K562 (cell line): ENCODE measurements around the gene TFF2. TPM values are rescaled to one million over a fixed set of nuclear protein-coding genes. Genes with fewer than 3 reads are reported as not detected.

Experiments
- HMGN3 ChIP-seq: IDR thresholded peaks from 2 replicates; pipeline ENCODE4 v1.6.1; 2011; ENCODE audit warnings: borderline replicate concordance, low read depth, mild to moderate bottlenecking, mixed read lengths, low read length; ENCODE audit not compliant: insufficient read length; ENCODE audit errors: extremely low read depth
- HNRNPLL ChIP-seq: fragments of 200-400 bp; formaldehyde crosslinking; IDR thresholded peaks from 2 replicates; pipeline ENCODE4 v1.6.1; 2017; ENCODE audit warnings: low read length, low read depth, mild to moderate bottlenecking; ENCODE audit not compliant: poor library complexity, severe bottlenecking
- MBD1 ChIP-seq: fragments of 250-450 bp; sonication (Bioruptor Pico); IDR thresholded peaks from 2 replicates; pipeline ENCODE4 v1.8.0; 2022; ENCODE audit warnings: inconsistent platforms
- SRSF7 ChIP-seq: fragments of 200-400 bp; formaldehyde crosslinking; optimal IDR thresholded peaks from 2 replicates; pipeline ENCODE3; 2017; ENCODE audit warnings: mild to moderate bottlenecking, low read depth, low read length
- ZBTB11 ChIP-seq, 3 experiments: fragments of 200-800 bp in 1 of 3; fragments of 250-450 bp in 1 of 3; fragments of 450-650 bp in 1 of 3; sonication (Bioruptor Pico) in 1 of 3; sonication (Bioruptor generic) in 1 of 3; formaldehyde crosslinking in 1 of 3; IDR thresholded peaks; 2 replicates each; pipeline versions ENCODE4 v1.6.1 to v1.8.0; 2016 to 2022; ENCODE audit warnings: mild to moderate bottlenecking in 2 of 3, missing genetic modification characterization in 2 of 3, missing compliant biosample characterization in 1 of 3, moderate library complexity in 1 of 3
- ZBTB17 ChIP-seq: fragments of 450-650 bp; formaldehyde crosslinking; IDR thresholded peaks from 2 replicates; pipeline ENCODE4 v1.4.0; 2020; ENCODE audit warnings: mild to moderate bottlenecking
- polyA plus RNA-seq, 8 experiments: library from polyadenylated mRNA; depleted of rRNA in 4 of 8; stranded (reverse) in 5 of 8; unstranded in 3 of 8; fragments of >200 nt; fragmentation: Nextera tagmentation in 2 of 8; fragmentation: Illumina TruSeq in 1 of 8; extraction: Ambion mirVana in 2 of 8; extraction: Trizol in 1 of 8; gene quantifications; 2 replicates each; pipeline versions ENCODE4 v1.2.1 to v1.2.3, GENCODE V29; 2011 to 2014; ENCODE audit warnings: inconsistent platforms in 1 of 8, missing spikeins in 1 of 8
- total RNA-seq, 7 experiments: library from RNA; depleted of rRNA in 6 of 7; stranded (reverse); fragments of >200 nt in 6 of 7; fragmentation: Illumina TruSeq in 2 of 7; extraction: Trizol in 2 of 7; gene quantifications; 2 replicates each; pipeline versions ENCODE4 v1.2.1 to v1.2.3, GENCODE V29; 2011 to 2021; ENCODE audit warnings: low replicate concordance in 1 of 7
- TF ChIP-seq, protein P1 (sequence below): IDR thresholded peaks from 2 replicates; pipeline ENCODE4 v1.6.1; 2011; ENCODE audit warnings: borderline replicate concordance, low read depth, mild to moderate bottlenecking, moderate library complexity, low read length; ENCODE audit not compliant: insufficient read depth, poor library complexity, severe bottlenecking
- TF ChIP-seq, protein P2 (sequence below): sonication (generic); formaldehyde crosslinking; IDR thresholded peaks from 2 replicates; pipeline ENCODE4 v1.8.1; 2022; ENCODE audit warnings: missing genetic modification reagents

TFF2 gene
- total and polyA plus RNA-seq, 9 of the 15 experiments (the other 6 are each of a cell fraction or from before 2014, with no cell fraction given), result not detected

- TF ChIP-seq ZBTB11 (CRISPR knock-in tag; IDR thresholded peaks at IDR 0.05), result no peak
- TF ChIP-seq HMGN3, result no peak
- TF ChIP-seq, protein P1, sequence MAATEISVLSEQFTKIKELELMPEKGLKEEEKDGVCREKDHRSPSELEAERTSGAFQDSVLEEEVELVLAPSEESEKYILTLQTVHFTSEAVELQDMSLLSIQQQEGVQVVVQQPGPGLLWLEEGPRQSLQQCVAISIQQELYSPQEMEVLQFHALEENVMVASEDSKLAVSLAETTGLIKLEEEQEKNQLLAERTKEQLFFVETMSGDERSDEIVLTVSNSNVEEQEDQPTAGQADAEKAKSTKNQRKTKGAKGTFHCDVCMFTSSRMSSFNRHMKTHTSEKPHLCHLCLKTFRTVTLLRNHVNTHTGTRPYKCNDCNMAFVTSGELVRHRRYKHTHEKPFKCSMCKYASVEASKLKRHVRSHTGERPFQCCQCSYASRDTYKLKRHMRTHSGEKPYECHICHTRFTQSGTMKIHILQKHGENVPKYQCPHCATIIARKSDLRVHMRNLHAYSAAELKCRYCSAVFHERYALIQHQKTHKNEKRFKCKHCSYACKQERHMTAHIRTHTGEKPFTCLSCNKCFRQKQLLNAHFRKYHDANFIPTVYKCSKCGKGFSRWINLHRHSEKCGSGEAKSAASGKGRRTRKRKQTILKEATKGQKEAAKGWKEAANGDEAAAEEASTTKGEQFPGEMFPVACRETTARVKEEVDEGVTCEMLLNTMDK, result no peak
- no peak for TF ChIP-seq MBD1 (CRISPR knock-in tag)
- TF ChIP-seq HNRNPLL, result no peak
- TF ChIP-seq, protein P2, sequence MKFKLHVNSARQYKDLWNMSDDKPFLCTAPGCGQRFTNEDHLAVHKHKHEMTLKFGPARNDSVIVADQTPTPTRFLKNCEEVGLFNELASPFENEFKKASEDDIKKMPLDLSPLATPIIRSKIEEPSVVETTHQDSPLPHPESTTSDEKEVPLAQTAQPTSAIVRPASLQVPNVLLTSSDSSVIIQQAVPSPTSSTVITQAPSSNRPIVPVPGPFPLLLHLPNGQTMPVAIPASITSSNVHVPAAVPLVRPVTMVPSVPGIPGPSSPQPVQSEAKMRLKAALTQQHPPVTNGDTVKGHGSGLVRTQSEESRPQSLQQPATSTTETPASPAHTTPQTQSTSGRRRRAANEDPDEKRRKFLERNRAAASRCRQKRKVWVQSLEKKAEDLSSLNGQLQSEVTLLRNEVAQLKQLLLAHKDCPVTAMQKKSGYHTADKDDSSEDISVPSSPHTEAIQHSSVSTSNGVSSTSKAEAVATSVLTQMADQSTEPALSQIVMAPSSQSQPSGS, result no peak
- TF ChIP-seq SRSF7, result no peak
- TF ChIP-seq ZBTB17 (CRISPR knock-in tag), result no peak
Observed at GRCh38 chr21:42312626-42313104, 38.1 kb downstream of the TFF2 start (continued).
